ENCODE results near the gene IPO7.
"Not testable (repeated sequence)": the region's sequence is repeated elsewhere in the genome, so short reads cannot be mapped to it uniquely, and the experiment has no call there.

Gene IPO7

GRCh38 chr11:9357041-9357440 is 27.4 kb upstream of the IPO7 start:
- ChIA-PET POLR2A (no interaction called here), CTCF (no interaction called here)
- TF ChIP-seq ZNF221 (tag by site-specific recombination; IDR thresholded peaks at IDR 0.05; ENCODE audit: borderline replicate concordance) (no peak), REST (tag by site-specific recombination; IDR thresholded peaks at IDR 0.05) (no peak), ZNF549 (tag by site-specific recombination; IDR thresholded peaks at IDR 0.05) (no peak), ZNF174 (tag by site-specific recombination; IDR thresholded peaks at IDR 0.05) (no peak), ZNF560 (tag by site-specific recombination; IDR thresholded peaks at IDR 0.05; ENCODE audit: borderline replicate concordance) (no peak), PRDM6 (tag by site-specific recombination; IDR thresholded peaks at IDR 0.05) (no peak), ZBTB8A (tag by site-specific recombination; IDR thresholded peaks at IDR 0.05) (no peak), WT1 (tag by site-specific recombination; IDR thresholded peaks at IDR 0.05) (no peak), ZNF157 (tag by site-specific recombination; IDR thresholded peaks at IDR 0.05) (no peak), ZNF175 (tag by site-specific recombination; IDR thresholded peaks at IDR 0.05) (no peak)
- no peaks in the 10 kb centered on the region for H3K4me1 ChIP-seq (ENCODE audit: control insufficient read depth, insufficient read depth, low read length)
- H3K9me3 ChIP-seq (ENCODE audit: control insufficient read depth, insufficient read depth, low read depth, low read length) = no peaks in the 10 kb centered on the region
- H3K27ac ChIP-seq (ENCODE audit: extremely low read depth, low read depth, low read length) = no peak overlapping the region
- H3K36me3 ChIP-seq (ENCODE audit: control insufficient read depth in 2 of 2, insufficient read depth in 1 of 2, low read length in 2 of 2) = no peaks in the 10 kb centered on the region
- H3K4me3 ChIP-seq (ENCODE audit: low read depth, low read length) = no peak overlapping the region

- POLR2A ChIA-PET; H3K4me3 ChIP-seq (ENCODE audit: low read depth, low read length); H3K4me1 ChIP-seq (ENCODE audit: control insufficient read depth, insufficient read depth, low read length); H3K27ac ChIP-seq (ENCODE audit: extremely low read depth, low read depth, low read length); CTCF ChIA-PET; H3K9me3 ChIP-seq (ENCODE audit: control insufficient read depth, insufficient read depth, low read depth, low read length); H3K36me3 ChIP-seq (ENCODE audit: control insufficient read depth in 2 of 2, insufficient read depth in 1 of 2, low read length in 2 of 2): not testable (repeated sequence)
Measured at GRCh38 chr11:9360862-9361622, 23.4 kb upstream of the IPO7 start.

GRCh38 chr11:9362393-9362863 is 22.0 kb upstream of the IPO7 start:
- CTCF ChIA-PET = interaction anchor here (1.0 kb wide), 1 partner anchor 22 kb away, joined by 6 read pairs; the partner anchor contains the start of gene IPO7
- H3K9me3 ChIP-seq (ENCODE audit: control insufficient read depth, insufficient read depth, low read depth, low read length) = no peaks in the 10 kb centered on the region
- POLR2A ChIA-PET = interaction anchor here (0.6 to 4.0 kb wide), 2 partner anchors 23 to 194 kb away, joined by 4 to 23 read pairs; partner anchors contain the start of gene IPO7
- H3K4me1 ChIP-seq (ENCODE audit: control insufficient read depth, insufficient read depth, low read length) = no peaks in the 10 kb centered on the region
- no peak for TF ChIP-seq ZNF449 (tag by site-specific recombination; IDR thresholded peaks at IDR 0.05)
- TF ChIP-seq ZNF366 (tag by site-specific recombination; conservative IDR thresholded peaks at IDR 0.05) = no peak
- TF ChIP-seq ZNF138 (tag by site-specific recombination; IDR thresholded peaks at IDR 0.05; ENCODE audit: borderline replicate concordance) = no peak
- TF ChIP-seq ZNF48 (tag by site-specific recombination; IDR thresholded peaks at IDR 0.05) = no peak
- no peak for TF ChIP-seq ZNF580 (tag by site-specific recombination; IDR thresholded peaks at IDR 0.05)
- no peak for TF ChIP-seq ZNF785 (tag by site-specific recombination; IDR thresholded peaks at IDR 0.05)
- no peak overlapping the region for H3K27ac ChIP-seq (ENCODE audit: extremely low read depth, low read depth, low read length)
- H3K36me3 ChIP-seq (ENCODE audit: control insufficient read depth in 2 of 2, insufficient read depth in 1 of 2, low read length in 2 of 2) = no peaks in the 10 kb centered on the region
- H3K4me3 ChIP-seq (ENCODE audit: low read depth, low read length) = no peak overlapping the region

Measured in HEK293 (cell line).